GM21367 (cell line): ENCODE data around the gene HOXB5.

ENCODE experiments used
- ATAC-seq: cut with Tn5 transposase; IDR thresholded peaks from one replicate; pipeline ENCODE4 v1.9.1; 2021; ENCODE audit not compliant: unreplicated experiment

The HOXB5 gene

GRCh38 chr17:48605409-48605919, 11.9 kb upstream of the HOXB5 start:
- ATAC-seq = no peak

GRCh38 chr17:48604770-48605329, 11.3 kb upstream of the HOXB5 start, which contains the start of gene HOXB6:
HOXB6 (minus strand) TSS chr17:48604986; CDS start chr17:48598150, 6,836 bp downstream.
- no peak for ATAC-seq

- ATAC-seq = no peak
These were observed 10.6 kb upstream of the HOXB5 start for GRCh38 chr17:48603959-48604769.

- ATAC-seq = no peak
These were observed 8.2 kb upstream of the HOXB5 start for GRCh38 chr17:48601539-48602425.

- no peak for ATAC-seq
These were observed 7.6 kb upstream of the HOXB5 start for GRCh38 chr17:48601207-48601538.

GRCh38 chr17:48600244-48601098, 6.9 kb upstream of the HOXB5 start:
- no peak for ATAC-seq

GRCh38 chr17:48599354-48599753, 5.8 kb upstream of the HOXB5 start:
- no peak for ATAC-seq

GRCh38 chr17:48598736-48599135, 5.2 kb upstream of the HOXB5 start:
- no peak for ATAC-seq

GRCh38 chr17:48597778-48598631, 4.4 kb upstream of the HOXB5 start:
- no peak for ATAC-seq

GRCh38 chr17:48597528-48597777, 3.9 kb upstream of the HOXB5 start:
- no peak for ATAC-seq

GRCh38 chr17:48596735-48597527, 3.4 kb upstream of the HOXB5 start:
- no peak for ATAC-seq

- ATAC-seq = no peak
These were observed 2.6 kb upstream of the HOXB5 start for GRCh38 chr17:48596000-48596734.

GRCh38 chr17:48595278-48595999, 1.9 kb upstream of the HOXB5 start:
- no peak for ATAC-seq

- no peak for ATAC-seq
These were observed 1.1 kb upstream of the HOXB5 start for GRCh38 chr17:48594538-48595277.

- ATAC-seq = no peak
These were observed 410 bp upstream of the HOXB5 start for GRCh38 chr17:48593840-48594537.

- ATAC-seq = no peak
These were observed 1.0 kb downstream of the HOXB5 start for GRCh38 chr17:48592577-48592976.
